Measurements from ENCODE around the gene DOCK10. TPM values are rescaled to one million over a fixed set of nuclear protein-coding genes. Genes with fewer than 3 reads are reported as not detected.

Gene DOCK10
- total and polyA plus RNA-seq, 2 donors (not counting 1 experiment from before 2014, with no cell fraction given): 20.8 to 26.3 TPM

DNA sequence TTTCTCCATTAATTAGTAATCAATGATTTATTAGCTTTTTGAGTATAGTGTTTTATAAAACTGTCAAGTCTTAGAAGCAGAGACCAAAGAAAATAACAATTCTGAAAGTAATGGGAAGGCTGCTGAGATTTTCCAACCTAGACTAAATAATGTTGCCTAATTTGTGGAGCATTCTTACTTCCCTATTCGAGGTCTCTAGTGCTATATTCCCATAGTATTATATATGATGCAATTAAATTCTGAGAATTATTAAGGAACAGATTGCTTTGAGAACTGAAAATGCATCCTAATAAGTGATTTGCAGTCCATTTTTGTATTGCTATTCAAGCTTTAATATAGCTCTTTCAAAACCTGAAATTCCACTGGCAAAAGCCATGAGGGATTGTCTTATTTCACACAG, 27.7 kb upstream of the DOCK10 start:
- no peak for DNase-seq (ENCODE audit: low read depth in 2 of 2)
- Histone ChIP-seq H3K4me3 (replicated peaks in 1 of 4; ENCODE audit: control extremely low read depth in 1 of 4, insufficient read depth in 1 of 4, low read depth in 3 of 4, low read length in 4 of 4) (no peak overlapping the region), H3K27ac (ENCODE audit: insufficient read depth, low read length) (no peak overlapping the region), H3K27me3 (ENCODE audit: control insufficient read depth, insufficient read depth, low read length) (no peaks in the 10 kb centered on the region), H3K9me3 (ENCODE audit: control insufficient read depth, insufficient read depth, low read depth, low read length) (no peaks in the 10 kb centered on the region), H3K4me1 (ENCODE audit: control insufficient read depth, extremely low read depth, insufficient read depth, low read length) (no peaks in the 10 kb centered on the region), H4K20me1 (ENCODE audit: control insufficient read depth, extremely low read depth, insufficient read depth, low read length) (no peaks in the 10 kb centered on the region), H2AFZ (ENCODE audit: low read length) (no peak overlapping the region), H3K36me3 (ENCODE audit: control insufficient read depth, insufficient read depth, low read length) (no peaks in the 10 kb centered on the region), H3K79me2 (ENCODE audit: control insufficient read depth, insufficient read depth, low read length) (no peaks in the 10 kb centered on the region), H3K4me2 (ENCODE audit: extremely low read depth, insufficient read depth, low read length) (no peak overlapping the region), H3K9ac (ENCODE audit: insufficient read depth, low read length) (no peak overlapping the region)
- TF ChIP-seq, protein P1, sequence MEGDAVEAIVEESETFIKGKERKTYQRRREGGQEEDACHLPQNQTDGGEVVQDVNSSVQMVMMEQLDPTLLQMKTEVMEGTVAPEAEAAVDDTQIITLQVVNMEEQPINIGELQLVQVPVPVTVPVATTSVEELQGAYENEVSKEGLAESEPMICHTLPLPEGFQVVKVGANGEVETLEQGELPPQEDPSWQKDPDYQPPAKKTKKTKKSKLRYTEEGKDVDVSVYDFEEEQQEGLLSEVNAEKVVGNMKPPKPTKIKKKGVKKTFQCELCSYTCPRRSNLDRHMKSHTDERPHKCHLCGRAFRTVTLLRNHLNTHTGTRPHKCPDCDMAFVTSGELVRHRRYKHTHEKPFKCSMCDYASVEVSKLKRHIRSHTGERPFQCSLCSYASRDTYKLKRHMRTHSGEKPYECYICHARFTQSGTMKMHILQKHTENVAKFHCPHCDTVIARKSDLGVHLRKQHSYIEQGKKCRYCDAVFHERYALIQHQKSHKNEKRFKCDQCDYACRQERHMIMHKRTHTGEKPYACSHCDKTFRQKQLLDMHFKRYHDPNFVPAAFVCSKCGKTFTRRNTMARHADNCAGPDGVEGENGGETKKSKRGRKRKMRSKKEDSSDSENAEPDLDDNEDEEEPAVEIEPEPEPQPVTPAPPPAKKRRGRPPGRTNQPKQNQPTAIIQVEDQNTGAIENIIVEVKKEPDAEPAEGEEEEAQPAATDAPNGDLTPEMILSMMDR (conservative IDR thresholded peaks at IDR 0.05 in 1 of 2, IDR thresholded peaks at IDR 0.05 in 1 of 2; ENCODE audit: low read depth in 1 of 2, low read length in 2 of 2): no peak
- TF ChIP-seq EZH2 (IDR thresholded peaks at IDR 0.05; ENCODE audit: low read length, missing control alignments): no peak

DNA sequence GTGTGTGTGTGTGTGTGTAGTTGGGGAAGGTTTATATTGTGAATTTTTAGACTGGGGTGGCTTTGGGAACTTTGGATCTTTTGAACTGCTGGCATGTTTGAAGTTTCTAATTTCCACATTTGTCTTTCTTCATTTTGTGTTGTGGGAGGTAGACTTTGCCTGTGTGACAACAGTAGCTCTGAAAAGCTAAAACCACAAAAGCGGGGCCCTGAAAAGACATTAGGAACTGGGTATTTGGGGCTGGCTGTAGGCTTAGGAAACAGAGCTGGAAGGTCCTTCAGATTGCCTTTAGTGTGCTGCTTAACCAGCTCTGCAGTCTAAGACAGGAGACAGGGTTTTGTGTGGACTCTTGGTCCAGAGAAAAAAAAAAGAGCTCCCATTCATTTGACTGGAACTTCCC, 27.2 kb upstream of the DOCK10 start:
- Histone ChIP-seq H3K79me2 (ENCODE audit: control insufficient read depth, insufficient read depth, low read length) (no peaks in the 10 kb centered on the region), H3K4me1 (ENCODE audit: control insufficient read depth, extremely low read depth, insufficient read depth, low read length) (no peaks in the 10 kb centered on the region), H3K9ac (ENCODE audit: insufficient read depth, low read length) (no peak overlapping the region), H3K9me3 (ENCODE audit: control insufficient read depth, insufficient read depth, low read depth, low read length) (no peaks in the 10 kb centered on the region), H3K27ac (ENCODE audit: insufficient read depth, low read length) (no peak overlapping the region), H2AFZ (ENCODE audit: low read length) (no peak overlapping the region), H3K4me2 (ENCODE audit: extremely low read depth, insufficient read depth, low read length) (no peak overlapping the region), H3K36me3 (ENCODE audit: control insufficient read depth, insufficient read depth, low read length) (no peaks in the 10 kb centered on the region), H4K20me1 (ENCODE audit: control insufficient read depth, extremely low read depth, insufficient read depth, low read length) (no peaks in the 10 kb centered on the region), H3K4me3 (replicated peaks in 1 of 4; ENCODE audit: control extremely low read depth in 1 of 4, insufficient read depth in 1 of 4, low read depth in 3 of 4, low read length in 4 of 4) (no peak overlapping the region), H3K27me3 (ENCODE audit: control insufficient read depth, insufficient read depth, low read length) (no peaks in the 10 kb centered on the region)
- no peak for TF ChIP-seq EZH2 (IDR thresholded peaks at IDR 0.05; ENCODE audit: low read length, missing control alignments)
- TF ChIP-seq, protein P1 (conservative IDR thresholded peaks at IDR 0.05 in 1 of 2, IDR thresholded peaks at IDR 0.05 in 1 of 2; ENCODE audit: low read depth in 1 of 2, low read length in 2 of 2): no peak
- no peak for DNase-seq (ENCODE audit: low read depth in 2 of 2)

DNA sequence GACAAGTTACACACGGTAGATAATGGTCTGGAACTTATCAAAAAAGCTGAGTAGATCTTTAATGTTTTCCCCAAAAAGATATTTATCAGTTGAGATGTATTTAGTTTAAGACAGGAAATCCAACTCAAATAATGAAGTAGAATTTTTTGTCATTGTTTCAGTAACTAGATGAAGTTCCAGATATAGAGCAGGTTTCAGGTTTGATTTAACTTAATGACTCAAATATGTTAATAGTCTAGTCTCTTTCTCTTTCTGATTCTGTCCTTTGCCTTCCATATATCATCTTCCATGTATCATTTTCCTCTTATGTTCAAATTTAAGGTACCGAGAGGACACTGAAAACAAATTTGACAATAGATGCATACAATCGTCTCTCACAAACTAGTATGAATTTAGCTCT, 23.6 kb upstream of the DOCK10 start:
- Histone ChIP-seq H3K4me1 (ENCODE audit: control insufficient read depth, extremely low read depth, insufficient read depth, low read length) (no peaks in the 10 kb centered on the region), H3K27ac (ENCODE audit: insufficient read depth, low read length) (no peak overlapping the region), H3K9ac (ENCODE audit: insufficient read depth, low read length) (no peak overlapping the region), H4K20me1 (ENCODE audit: control insufficient read depth, extremely low read depth, insufficient read depth, low read length) (no peaks in the 10 kb centered on the region), H3K4me2 (ENCODE audit: extremely low read depth, insufficient read depth, low read length) (no peak overlapping the region), H3K27me3 (ENCODE audit: control insufficient read depth, insufficient read depth, low read length) (no peaks in the 10 kb centered on the region), H3K4me3 (replicated peaks in 1 of 4; ENCODE audit: control extremely low read depth in 1 of 4, insufficient read depth in 1 of 4, low read depth in 3 of 4, low read length in 4 of 4) (no peak overlapping the region), H3K9me3 (ENCODE audit: control insufficient read depth, insufficient read depth, low read depth, low read length) (no peaks in the 10 kb centered on the region), H2AFZ (ENCODE audit: low read length) (no peak overlapping the region), H3K36me3 (ENCODE audit: control insufficient read depth, insufficient read depth, low read length) (no peaks in the 10 kb centered on the region), H3K79me2 (ENCODE audit: control insufficient read depth, insufficient read depth, low read length) (no peaks in the 10 kb centered on the region)
- TF ChIP-seq, protein P1 (conservative IDR thresholded peaks at IDR 0.05 in 1 of 2, IDR thresholded peaks at IDR 0.05 in 1 of 2; ENCODE audit: low read depth in 1 of 2, low read length in 2 of 2): no peak
- TF ChIP-seq EZH2 (IDR thresholded peaks at IDR 0.05; ENCODE audit: low read length, missing control alignments): no peak
- no peak for DNase-seq (ENCODE audit: low read depth in 2 of 2)
